NCI-H510A treated with DMSO at 0.1 percent for 48 hours (cell line): Measurements from ENCODE around the gene PTTG1IP.
A peak's percentile ranks its signal among the peaks of the same experiment; 100 is the strongest.

Experiments
- DNase-seq: peaks from one replicate; lab custom pipeline; 2025; lab: John Stamatoyannopoulos, UW

PTTG1IP gene

GRCh38 chr21:44800971-44801467, 72.5 kb downstream of the PTTG1IP start:
- peak; percentile 17 for DNase-seq

- peak; percentile 17 for DNase-seq
Measured at GRCh38 chr21:44800103-44800502, 73.4 kb downstream of the PTTG1IP start.

GRCh38 chr21:44799646-44800045, 73.8 kb downstream of the PTTG1IP start:
- DNase-seq: no peak
